K562 (cell line): ENCODE measurements around the gene IL4R. TPM values are rescaled to one million over a fixed set of nuclear protein-coding genes. Genes with fewer than 3 reads are reported as not detected.

Experiments
- ARNT ChIP-seq, 2 experiments: fragments of 450-650 bp; IDR thresholded peaks; 2 replicates each; pipeline ENCODE4 v1.6.1; 2016; ENCODE audit warnings: mild to moderate bottlenecking in 1 of 2
- CTCF ChIP-seq, 3 experiments: IDR thresholded peaks in 2 of 3; conservative IDR thresholded peaks in 1 of 3; 2 replicates each; pipeline ENCODE4 v1.5.1; 2011 to 2012; ENCODE audit warnings: low read length in 3 of 3, mild to moderate bottlenecking in 3 of 3, control low read depth in 2 of 3, improper control_type of control experiment in 1 of 3, inconsistent platforms in 1 of 3, low read depth in 1 of 3, mixed read lengths in 1 of 3, moderate library complexity in 1 of 3; ENCODE audit not compliant: insufficient read depth in 2 of 3
- ERF ChIP-seq: fragments of 450-650 bp; formaldehyde crosslinking; IDR thresholded peaks from 2 replicates; pipeline ENCODE4 v1.4.0; 2020; ENCODE audit warnings: mild to moderate bottlenecking, mixed read lengths
- HNRNPUL1 ChIP-seq: fragments of 200-400 bp; formaldehyde crosslinking; IDR thresholded peaks from 2 replicates; pipeline ENCODE4 v1.6.1; 2017; ENCODE audit warnings: low read length
- KDM4B ChIP-seq, 2 experiments: fragments of 450-650 bp in 1 of 2; sonication (generic) in 1 of 2; IDR thresholded peaks; 2 replicates each; pipeline ENCODE4 v1.6.1; 2016 to 2017; ENCODE audit warnings: borderline replicate concordance in 2 of 2, antibody characterized with exemption in 1 of 2, low read depth in 1 of 2, mild to moderate bottlenecking in 1 of 2
- KLF6 ChIP-seq: fragments of 250-450 bp; sonication (Bioruptor Pico); IDR thresholded peaks from 2 replicates; pipeline ENCODE4 v1.4.0; 2020; ENCODE audit warnings: mild to moderate bottlenecking, moderate library complexity, borderline replicate concordance
- MBD1 ChIP-seq: fragments of 250-450 bp; sonication (Bioruptor Pico); IDR thresholded peaks from 2 replicates; pipeline ENCODE4 v1.8.0; 2022; ENCODE audit warnings: inconsistent platforms
- MIER1 ChIP-seq: fragments of 450-650 bp; IDR thresholded peaks from 2 replicates; pipeline ENCODE4 v1.6.1; 2016; ENCODE audit warnings: antibody characterized with exemption, mild to moderate bottlenecking, low read depth
- NBN ChIP-seq: fragments of 450-650 bp; IDR thresholded peaks from 2 replicates; pipeline ENCODE4 v1.6.1; 2016; ENCODE audit warnings: low read depth, mild to moderate bottlenecking
- NCOA2 ChIP-seq, 2 experiments: fragments of 450-650 bp; IDR thresholded peaks; 2 replicates each; pipeline ENCODE4 v1.6.1; 2018; ENCODE audit warnings: mild to moderate bottlenecking in 2 of 2, moderate library complexity in 1 of 2; ENCODE audit not compliant: partially characterized antibody in 2 of 2
- NR1H2 ChIP-seq: sonication (generic); formaldehyde crosslinking; IDR thresholded peaks from 2 replicates; pipeline ENCODE4 v1.4.0; 2020; ENCODE audit warnings: mild to moderate bottlenecking, missing genetic modification reagents
- NR2C2 ChIP-seq, 2 experiments: fragments of 200-800 bp in 1 of 2; sonication (Bioruptor generic) in 1 of 2; sonication (generic) in 1 of 2; formaldehyde crosslinking in 1 of 2; IDR thresholded peaks; 2 replicates each; pipeline versions ENCODE4 v1.6.1 to v1.8.0; 2016 to 2022; ENCODE audit warnings: mild to moderate bottlenecking in 1 of 2, missing compliant biosample characterization in 1 of 2, missing genetic modification characterization in 1 of 2, missing genetic modification reagents in 1 of 2
- POLR2G ChIP-seq: fragments of 200-400 bp; formaldehyde crosslinking; IDR thresholded peaks from 2 replicates; pipeline ENCODE4 v1.6.1; 2017; ENCODE audit warnings: low read depth, mild to moderate bottlenecking, antibody characterized with exemption, low read length, moderate library complexity
- RFX5 ChIP-seq: IDR thresholded peaks from 2 replicates; pipeline ENCODE4 v1.6.1; 2011; ENCODE audit warnings: low read depth, mild to moderate bottlenecking, improper control_type of control experiment, low read length
- SNAPC5 ChIP-seq: fragments of 250-450 bp; sonication (Bioruptor Pico); IDR thresholded peaks from 2 replicates; pipeline ENCODE4 v1.8.0; 2021; ENCODE audit warnings: moderate library complexity, mild to moderate bottlenecking, inconsistent platforms
- SOX6 ChIP-seq: fragments of 450-650 bp; IDR thresholded peaks from 2 replicates; pipeline ENCODE4 v1.6.1; 2014; ENCODE audit warnings: mild to moderate bottlenecking
- SP2 ChIP-seq: IDR thresholded peaks from 2 replicates; pipeline ENCODE4 v1.6.1; 2011; ENCODE audit warnings: mild to moderate bottlenecking, low read depth, low read length, moderate library complexity; ENCODE audit not compliant: poor library complexity, severe bottlenecking; ENCODE audit errors: extremely low read depth
- STAT5B ChIP-seq: fragments of 250-450 bp; sonication (Bioruptor Pico); IDR thresholded peaks from 2 replicates; pipeline ENCODE4 v1.8.0; 2021; ENCODE audit warnings: mild to moderate bottlenecking, inconsistent platforms
- USF2 ChIP-seq: sonication (generic); formaldehyde crosslinking; IDR thresholded peaks from 2 replicates; pipeline ENCODE4 v1.5.0; 2020; ENCODE audit warnings: missing genetic modification reagents
- ZKSCAN8 ChIP-seq: fragments of 200-800 bp; sonication (Bioruptor generic); IDR thresholded peaks from 2 replicates; pipeline ENCODE4 v1.6.1; 2016; ENCODE audit warnings: missing genetic modification characterization, missing compliant biosample characterization
- ZNF140 ChIP-seq: fragments of 250-450 bp; sonication (Bioruptor Pico); IDR thresholded peaks from 2 replicates; pipeline ENCODE4 v1.8.0; 2021; ENCODE audit warnings: moderate library complexity, mild to moderate bottlenecking, inconsistent platforms
- ZZZ3 ChIP-seq: fragments of 450-650 bp; IDR thresholded peaks from 2 replicates; pipeline ENCODE4 v1.6.1; 2016; ENCODE audit warnings: antibody characterized with exemption, mild to moderate bottlenecking, moderate library complexity
- polyA plus RNA-seq, 8 experiments: library from polyadenylated mRNA; depleted of rRNA in 4 of 8; stranded (reverse) in 5 of 8; unstranded in 3 of 8; fragments of >200 nt; fragmentation: Nextera tagmentation in 2 of 8; fragmentation: Illumina TruSeq in 1 of 8; extraction: Ambion mirVana in 2 of 8; extraction: Trizol in 1 of 8; gene quantifications; 2 replicates each; pipeline versions ENCODE4 v1.2.1 to v1.2.3, GENCODE V29; 2011 to 2014; ENCODE audit warnings: inconsistent platforms in 1 of 8, missing spikeins in 1 of 8
- total RNA-seq, 7 experiments: library from RNA; depleted of rRNA in 6 of 7; stranded (reverse); fragments of >200 nt in 6 of 7; fragmentation: Illumina TruSeq in 2 of 7; extraction: Trizol in 2 of 7; gene quantifications; 2 replicates each; pipeline versions ENCODE4 v1.2.1 to v1.2.3, GENCODE V29; 2011 to 2021; ENCODE audit warnings: low replicate concordance in 1 of 7

Gene IL4R
- total and polyA plus RNA-seq, 9 of the 15 experiments (the other 6 are each of a cell fraction or from before 2014, with no cell fraction given) = 0.17 to 5.8 (median 3.3) TPM

GRCh38 chr16:27268376-27269299 lies 45.1 kb upstream of the IL4R start, which contains the start of gene NSMCE1 (continued):
- TF ChIP-seq ZKSCAN8 (no peak), STAT5B (no peak), KLF6 (no peak), HNRNPUL1 (no peak), NBN (peak; percentile 38; the same call in 1 of the 2 replicates), NR1H2 (CRISPR knock-in tag) (no peak), ZZZ3 (no peak), CTCF (IDR thresholded peaks at IDR 0.05 in 2 of 3, conservative IDR thresholded peaks at IDR 0.05 in 1 of 3; ENCODE audit: insufficient read depth in 2 of 3, low read depth in 1 of 3, low read length in 3 of 3) (peak in 2 of 3 experiments; percentile 12 to 18; a peak in 3 of 6 replicates), MIER1 (peak; percentile 72; the same call in 1 of the 2 replicates), SP2 (peak; percentile 70), SNAPC5 (CRISPR knock-in tag) (no peak), ZNF140 (CRISPR knock-in tag) (no peak), RFX5 (no peak), ERF (CRISPR knock-in tag) (no peak), NR2C2 (CRISPR knock-in tag; IDR thresholded peaks at IDR 0.05) (0 out of 2 replicates have a peak, but pooled peaks have one; percentile 37), NR2C2 (tag; IDR thresholded peaks at IDR 0.05) (peak; percentile 50; the same call in 1 of the 2 replicates), NCOA2 (IDR thresholded peaks at IDR 0.05; ENCODE audit: partially characterized antibody in 2 of 2) (no peak), ARNT (IDR thresholded peaks at IDR 0.05) (no peak), MBD1 (no peak), POLR2G (peak; percentile 95), SOX6 (no peak), USF2 (CRISPR knock-in tag) (no peak), KDM4B (IDR thresholded peaks at IDR 0.05; ENCODE audit: borderline replicate concordance in 2 of 2, low read depth in 1 of 2) (0 out of 4 replicates have a peak, but pooled peaks of 1 of the 2 experiments have one; percentile 60)
